D721Med (cell line): ENCODE data around the gene OTOS.

Experiments
- DNase-seq: peaks from one replicate; pipeline ENCODE4 v3.0.0; 2011; ENCODE audit warnings: low spot score; ENCODE audit not compliant: insufficient read length
- FAIRE-seq: peaks from 2 replicates; lab custom pipeline; 2011; peaks lifted over from hg19 to GRCh38; lab: Jason Lieb, UNC
- CTCF ChIP-seq: IDR thresholded peaks from 2 replicates; pipeline ENCODE4 v1.5.1; 2012; ENCODE audit warnings: mild to moderate bottlenecking, control low read depth; ENCODE audit not compliant: insufficient read depth; ENCODE audit errors: missing control alignments

OTOS gene

GRCh38 chr2:240121190-240121589 lies 19.3 kb downstream of the OTOS start:
- TF ChIP-seq CTCF, result no peak
- FAIRE-seq, result no peak
- no peak for DNase-seq

GRCh38 chr2:240114233-240114632 lies 26.2 kb downstream of the OTOS start:
- no peak for FAIRE-seq
- TF ChIP-seq CTCF, result no peak

GRCh38 chr2:240112914-240113690 lies 27.4 kb downstream of the OTOS start:
- no peak for FAIRE-seq
- TF ChIP-seq CTCF, result no peak
- no peak for DNase-seq

More at GRCh38 chr2:240114233-240114632, 26.2 kb downstream of the OTOS start:
- no peak for DNase-seq

GRCh38 chr2:240111253-240111652 lies 29.2 kb downstream of the OTOS start:
- FAIRE-seq (no peak), DNase-seq (no peak)
- TF ChIP-seq CTCF, result no peak

- DNase-seq (no peak), FAIRE-seq (no peak)
- no peak for TF ChIP-seq CTCF
These were observed 31.1 kb downstream of the OTOS start for GRCh38 chr2:240109386-240109785.

- no peak for FAIRE-seq
- TF ChIP-seq CTCF, result no peak
- no peak for DNase-seq
These were observed 33.0 kb downstream of the OTOS start for GRCh38 chr2:240107477-240107796.

- TF ChIP-seq CTCF, result no peak
- no peak for DNase-seq
- no peak for FAIRE-seq
These were observed 33.5 kb downstream of the OTOS start for GRCh38 chr2:240106765-240107476.
